Activated naive CD8-positive, alpha-beta T cell treated with anti-CD3 and anti-CD28 coated beads, Interleukin-2, amount 10 ng/mL, durations not matched to agents 7 days and 5 days (primary cell): Measurements from ENCODE around the gene ATOH1. TPM values are rescaled to one million over a fixed set of nuclear protein-coding genes. Genes with fewer than 3 reads are reported as not detected.
A peak's percentile ranks its signal among the peaks of the same experiment; 100 is the strongest.

Experiments
- ATAC-seq: fragments of 150-1000 bp; cut with Tn5 transposase; one replicate; pipeline ENCODE4 v1.10.0; 2021; ENCODE audit warnings: low read depth, moderate library complexity
- POLR2A ChIA-PET: fragments of 350-600 bp; sonication (Branson Sonifier 250); formaldehyde crosslinking; loops from one replicate; lab custom pipeline; 2021; ENCODE audit warnings: antibody characterized with exemption; lab: Charles Lee
- DNase-seq: peaks from one replicate; pipeline ENCODE4 v3.0.0; 2021
- H3K27ac Mint-ChIP-seq: one replicate; pipeline ENCODE4 v1.8.0; 2022; ENCODE audit warnings: mild to moderate bottlenecking, mixed read lengths
- H3K27me3 Mint-ChIP-seq: one replicate; pipeline ENCODE4 v1.8.0; 2022; ENCODE audit warnings: mild to moderate bottlenecking, moderate library complexity, mixed read lengths
- H3K36me3 Mint-ChIP-seq: one replicate; pipeline ENCODE4 v1.8.0; 2021; ENCODE audit warnings: mild to moderate bottlenecking, mixed read lengths
- H3K4me1 Mint-ChIP-seq: one replicate; pipeline ENCODE4 v1.8.0; 2021; ENCODE audit warnings: mixed read lengths
- H3K4me3 Mint-ChIP-seq: one replicate; pipeline ENCODE4 v1.8.0; 2022; ENCODE audit warnings: mild to moderate bottlenecking, moderate library complexity, mixed read lengths
- H3K9me3 Mint-ChIP-seq: one replicate; pipeline ENCODE4 v1.8.0; 2021; ENCODE audit warnings: mixed read lengths
- total RNA-seq, 2 experiments: library from RNA; stranded (reverse); gene quantifications; one replicate each; pipeline ENCODE4 v1.2.3, GENCODE V29; 2021

Gene ATOH1, protein sequence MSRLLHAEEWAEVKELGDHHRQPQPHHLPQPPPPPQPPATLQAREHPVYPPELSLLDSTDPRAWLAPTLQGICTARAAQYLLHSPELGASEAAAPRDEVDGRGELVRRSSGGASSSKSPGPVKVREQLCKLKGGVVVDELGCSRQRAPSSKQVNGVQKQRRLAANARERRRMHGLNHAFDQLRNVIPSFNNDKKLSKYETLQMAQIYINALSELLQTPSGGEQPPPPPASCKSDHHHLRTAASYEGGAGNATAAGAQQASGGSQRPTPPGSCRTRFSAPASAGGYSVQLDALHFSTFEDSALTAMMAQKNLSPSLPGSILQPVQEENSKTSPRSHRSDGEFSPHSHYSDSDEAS
- not detected for total RNA-seq

DNA sequence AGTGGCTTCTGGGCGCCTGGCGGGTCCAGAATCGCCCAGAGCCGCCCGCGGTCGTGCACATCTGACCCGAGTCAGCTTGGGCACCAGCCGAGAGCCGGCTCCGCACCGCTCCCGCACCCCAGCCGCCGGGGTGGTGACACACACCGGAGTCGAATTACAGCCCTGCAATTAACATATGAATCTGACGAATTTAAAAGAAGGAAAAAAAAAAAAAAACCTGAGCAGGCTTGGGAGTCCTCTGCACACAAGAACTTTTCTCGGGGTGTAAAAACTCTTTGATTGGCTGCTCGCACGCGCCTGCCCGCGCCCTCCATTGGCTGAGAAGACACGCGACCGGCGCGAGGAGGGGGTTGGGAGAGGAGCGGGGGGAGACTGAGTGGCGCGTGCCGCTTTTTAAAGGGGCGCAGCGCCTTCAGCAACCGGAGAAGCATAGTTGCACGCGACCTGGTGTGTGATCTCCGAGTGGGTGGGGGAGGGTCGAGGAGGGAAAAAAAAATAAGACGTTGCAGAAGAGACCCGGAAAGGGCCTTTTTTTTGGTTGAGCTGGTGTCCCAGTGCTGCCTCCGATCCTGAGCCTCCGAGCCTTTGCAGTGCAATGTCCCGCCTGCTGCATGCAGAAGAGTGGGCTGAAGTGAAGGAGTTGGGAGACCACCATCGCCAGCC, at the start of gene ATOH1:
Gene ATOH1 (plus strand): TSS at position 422 of the 663 bp plus-strand sequence. CDS start 174 bp downstream, at position 596.
- ATAC-seq: no peak
- no peak for DNase-seq
- H3K27me3 Mint-ChIP-seq: peaks cover 67% of the 10 kb centered on the region
- H3K4me1 Mint-ChIP-seq: peaks cover 1% of the 10 kb centered on the region
- no peak within 1 kb of the TSS for H3K27ac Mint-ChIP-seq
- peak within 1 kb of the TSS; percentile 30 for H3K4me3 Mint-ChIP-seq
- H3K36me3 Mint-ChIP-seq: no peaks in the 10 kb centered on the region
- POLR2A ChIA-PET: no interaction called here
- H3K9me3 Mint-ChIP-seq: peaks cover 4% of the 10 kb centered on the region

DNA sequence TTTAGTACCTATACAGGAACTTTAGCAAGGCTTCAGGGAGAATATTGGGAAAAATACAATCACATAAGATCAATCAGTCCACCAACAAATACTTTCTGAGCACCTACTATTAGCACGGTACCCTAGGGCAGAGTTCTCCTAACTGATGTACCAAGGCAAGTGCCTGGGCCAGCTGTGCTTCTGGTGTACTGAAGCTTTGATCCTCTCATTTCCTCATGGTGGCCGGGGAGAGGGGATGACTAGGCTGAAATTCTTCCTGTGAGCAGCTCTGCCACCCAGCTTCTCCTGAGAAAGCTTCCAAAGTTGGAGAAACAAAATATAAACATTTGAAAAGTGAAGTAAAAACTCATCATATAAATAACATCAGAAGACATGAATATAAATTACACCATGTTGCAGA, 49.3 kb upstream of the ATOH1 start:
- no peak for ATAC-seq
- DNase-seq: no peak
- Mint-ChIP-seq H3K4me1 (no peaks in the 10 kb centered on the region), H3K4me3 (no peak overlapping the region), H3K27me3 (no peaks in the 10 kb centered on the region), H3K36me3 (no peaks in the 10 kb centered on the region), H3K9me3 (no peaks in the 10 kb centered on the region), H3K27ac (no peak overlapping the region)
- POLR2A ChIA-PET: no interaction called here

DNA sequence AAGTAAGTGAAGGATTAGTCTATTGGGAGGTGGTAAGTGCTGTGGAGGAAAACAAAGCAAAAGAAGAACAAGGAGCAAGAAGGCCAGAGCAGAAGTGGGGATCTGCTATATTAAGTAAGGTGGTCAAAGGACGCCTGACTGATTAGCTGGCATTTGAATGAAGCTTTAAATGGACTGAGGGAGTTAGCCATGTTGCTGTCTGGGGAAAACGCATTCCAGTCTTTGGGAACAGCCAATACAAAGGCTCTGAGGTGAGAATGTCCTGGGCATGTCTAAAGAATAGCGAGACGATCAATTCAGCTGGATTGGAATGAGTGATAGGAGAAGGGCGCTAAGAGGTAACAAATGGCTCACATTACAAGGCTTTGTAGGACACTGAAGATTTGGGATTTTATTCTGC, 48.5 kb upstream of the ATOH1 start:
- Mint-ChIP-seq H3K27me3 (no peaks in the 10 kb centered on the region), H3K36me3 (no peaks in the 10 kb centered on the region), H3K4me1 (no peaks in the 10 kb centered on the region), H3K9me3 (no peaks in the 10 kb centered on the region), H3K27ac (no peak overlapping the region), H3K4me3 (no peak overlapping the region)
- POLR2A ChIA-PET: no interaction called here
- DNase-seq (no peak), ATAC-seq (no peak)

DNA sequence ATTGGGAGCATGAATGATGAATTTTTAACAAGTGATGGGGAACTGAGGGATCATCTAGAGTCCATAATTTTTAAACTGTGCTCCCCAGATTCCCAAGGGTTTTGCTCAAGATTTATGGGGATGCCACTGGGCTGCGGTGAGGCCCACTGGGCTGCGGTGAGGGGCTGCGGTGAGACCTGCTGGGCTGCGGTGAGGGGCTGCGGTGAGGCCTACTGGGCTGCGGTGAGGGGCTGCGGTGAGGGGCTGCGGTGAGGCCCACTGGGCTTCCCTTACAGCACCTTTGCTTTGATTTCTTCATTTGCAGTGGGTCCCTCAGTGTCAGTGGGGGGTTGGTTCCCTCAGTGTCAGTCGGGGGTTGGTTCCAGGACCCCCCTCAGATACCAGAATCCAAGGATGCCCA, 47.4 kb upstream of the ATOH1 start:
- no peak for ATAC-seq

DNA sequence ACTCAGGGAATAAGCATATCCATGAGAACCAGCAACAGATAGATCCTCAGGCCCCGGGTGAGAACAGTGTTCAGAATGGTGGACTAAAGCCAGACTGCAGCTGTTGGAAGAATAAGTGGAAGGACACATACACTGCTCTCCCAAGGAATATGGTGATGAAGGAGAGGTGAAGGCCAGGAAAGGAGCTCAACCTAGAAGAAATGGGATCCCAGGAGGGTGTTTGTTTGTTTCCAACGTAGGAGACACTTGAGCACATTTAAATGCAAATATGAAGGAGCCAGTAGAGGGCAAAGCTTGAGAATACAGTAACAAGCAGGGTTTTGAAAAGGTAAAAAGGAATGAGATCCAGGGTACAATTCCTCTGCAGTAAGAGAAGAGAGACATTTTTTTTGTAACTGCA, 42.4 kb upstream of the ATOH1 start:
- POLR2A ChIA-PET: no interaction called here
- H3K9me3 Mint-ChIP-seq: no peaks in the 10 kb centered on the region
- no peaks in the 10 kb centered on the region for H3K4me1 Mint-ChIP-seq
- DNase-seq (no peak), ATAC-seq (no peak)
- no peak overlapping the region for H3K27ac Mint-ChIP-seq
- H3K4me3 Mint-ChIP-seq: no peak overlapping the region
- no peaks in the 10 kb centered on the region for H3K36me3 Mint-ChIP-seq
- H3K27me3 Mint-ChIP-seq: no peaks in the 10 kb centered on the region

More for the DNA sequence above, 47.4 kb upstream of the ATOH1 start:
- Mint-ChIP-seq H3K36me3 (no peaks in the 10 kb centered on the region), H3K27ac (no peak overlapping the region), H3K4me3 (no peak overlapping the region), H3K27me3 (no peaks in the 10 kb centered on the region), H3K4me1 (no peaks in the 10 kb centered on the region), H3K9me3 (no peaks in the 10 kb centered on the region)
- no peak for DNase-seq
- POLR2A ChIA-PET: no interaction called here

DNA sequence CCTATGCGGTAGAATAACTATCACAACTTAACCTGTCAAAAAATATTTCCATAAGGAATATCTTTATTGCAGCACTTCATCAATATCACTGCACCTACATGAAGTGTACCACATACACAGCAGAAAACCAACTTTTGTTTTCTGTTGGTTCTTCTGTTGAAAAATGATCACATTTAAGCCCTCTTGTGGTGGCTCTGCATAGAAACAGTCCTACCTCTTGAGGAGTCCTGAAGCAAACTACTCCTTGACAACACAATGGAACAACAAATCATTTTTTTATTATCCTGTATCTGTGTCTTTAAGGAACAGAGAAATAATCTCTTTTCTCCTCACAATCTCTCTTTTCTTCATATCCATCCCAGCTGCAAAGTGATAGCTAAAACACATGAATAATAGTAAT, 39.8 kb upstream of the ATOH1 start:
- Mint-ChIP-seq H3K4me1 (no peaks in the 10 kb centered on the region), H3K9me3 (no peaks in the 10 kb centered on the region), H3K36me3 (no peaks in the 10 kb centered on the region), H3K4me3 (no peak overlapping the region), H3K27me3 (peaks cover 2% of the 10 kb centered on the region), H3K27ac (no peak overlapping the region)
- DNase-seq (no peak), ATAC-seq (no peak)
- POLR2A ChIA-PET: no interaction called here

DNA sequence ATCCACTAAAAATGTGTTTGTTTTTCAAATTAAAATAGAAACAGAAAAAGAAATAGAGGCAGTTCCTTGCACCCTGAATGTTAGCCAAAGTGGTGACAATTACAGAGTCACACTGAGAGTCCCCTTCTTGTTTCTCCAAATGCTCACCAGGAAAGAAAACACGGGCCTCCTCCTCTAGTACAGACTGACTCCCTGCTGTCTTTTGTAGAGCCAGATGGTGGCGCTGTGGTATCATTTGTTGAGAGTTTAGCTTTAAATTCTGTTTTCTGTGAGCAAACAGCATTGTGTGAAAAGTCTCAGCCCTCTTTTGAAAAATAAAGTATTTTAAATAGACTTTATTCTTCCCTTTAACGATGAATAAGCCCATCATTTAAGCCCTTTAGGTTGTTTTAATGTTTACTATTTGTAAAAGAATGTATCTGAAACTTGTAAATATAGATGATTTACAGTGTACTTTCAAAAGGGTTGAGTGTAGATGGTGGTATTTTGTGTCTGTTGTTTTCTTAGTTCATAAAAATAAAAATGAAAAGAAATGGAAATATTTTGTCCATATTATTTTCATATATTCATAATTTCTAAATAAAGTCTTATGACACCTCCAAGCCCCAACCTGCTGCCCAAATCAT, 36.9 kb upstream of the ATOH1 start:
- Mint-ChIP-seq H3K9me3 (no peaks in the 10 kb centered on the region), H3K4me1 (no peaks in the 10 kb centered on the region), H3K36me3 (no peaks in the 10 kb centered on the region), H3K27ac (no peak overlapping the region), H3K27me3 (peaks cover 5% of the 10 kb centered on the region), H3K4me3 (no peak overlapping the region)
- ATAC-seq (peak; percentile 56), DNase-seq (peak; percentile 26)
- POLR2A ChIA-PET: no interaction called here

DNA sequence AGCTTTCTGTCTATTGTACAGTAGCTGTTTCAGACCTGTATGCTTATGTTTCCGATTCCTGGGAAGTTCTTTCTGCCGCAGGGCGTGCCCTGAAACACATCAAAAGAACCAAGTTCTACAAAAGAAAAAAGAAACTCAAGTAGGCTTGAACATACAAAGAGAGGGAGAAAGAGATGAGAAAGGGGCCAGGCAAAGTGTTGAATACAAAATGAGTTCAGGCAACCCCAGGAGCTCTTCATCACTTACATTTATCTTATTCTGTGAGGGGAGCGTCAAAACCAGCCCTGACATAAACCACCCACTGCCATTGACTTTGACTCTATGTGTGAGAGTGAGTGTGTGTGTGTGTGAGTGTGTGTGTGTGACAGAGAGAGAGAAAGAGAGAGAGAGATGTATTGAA, 26.5 kb upstream of the ATOH1 start:
- POLR2A ChIA-PET: no interaction called here
- DNase-seq (no peak), ATAC-seq (no peak)
- Mint-ChIP-seq H3K9me3 (no peaks in the 10 kb centered on the region), H3K36me3 (no peaks in the 10 kb centered on the region), H3K27me3 (peaks cover 3% of the 10 kb centered on the region), H3K4me3 (no peak overlapping the region), H3K4me1 (no peaks in the 10 kb centered on the region), H3K27ac (no peak overlapping the region)

DNA sequence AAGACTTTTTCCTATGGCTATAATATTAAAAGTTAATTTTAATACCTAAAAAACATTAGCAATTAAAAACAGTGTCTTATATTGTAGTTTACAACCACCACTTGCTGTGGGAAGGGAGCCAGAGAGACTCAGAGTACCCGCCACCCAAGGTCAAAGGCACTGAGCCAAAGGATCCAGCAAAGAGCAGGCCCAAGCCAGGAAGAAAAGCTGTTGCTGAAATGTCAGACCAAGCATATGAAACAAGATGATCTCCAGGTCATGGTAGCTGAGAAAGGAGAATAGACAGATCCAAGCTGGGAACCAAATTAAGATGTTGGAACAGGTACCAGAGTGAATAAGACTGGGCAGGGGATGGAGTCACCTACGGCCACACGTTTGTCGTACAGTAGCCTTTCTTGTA, 18.8 kb upstream of the ATOH1 start:
- no peaks in the 10 kb centered on the region for H3K9me3 Mint-ChIP-seq
- POLR2A ChIA-PET: no interaction called here
- no peak overlapping the region for H3K27ac Mint-ChIP-seq
- ATAC-seq (no peak), DNase-seq (no peak)
- H3K36me3 Mint-ChIP-seq: no peaks in the 10 kb centered on the region
- H3K27me3 Mint-ChIP-seq: no peaks in the 10 kb centered on the region
- no peak overlapping the region for H3K4me3 Mint-ChIP-seq
- no peaks in the 10 kb centered on the region for H3K4me1 Mint-ChIP-seq

DNA sequence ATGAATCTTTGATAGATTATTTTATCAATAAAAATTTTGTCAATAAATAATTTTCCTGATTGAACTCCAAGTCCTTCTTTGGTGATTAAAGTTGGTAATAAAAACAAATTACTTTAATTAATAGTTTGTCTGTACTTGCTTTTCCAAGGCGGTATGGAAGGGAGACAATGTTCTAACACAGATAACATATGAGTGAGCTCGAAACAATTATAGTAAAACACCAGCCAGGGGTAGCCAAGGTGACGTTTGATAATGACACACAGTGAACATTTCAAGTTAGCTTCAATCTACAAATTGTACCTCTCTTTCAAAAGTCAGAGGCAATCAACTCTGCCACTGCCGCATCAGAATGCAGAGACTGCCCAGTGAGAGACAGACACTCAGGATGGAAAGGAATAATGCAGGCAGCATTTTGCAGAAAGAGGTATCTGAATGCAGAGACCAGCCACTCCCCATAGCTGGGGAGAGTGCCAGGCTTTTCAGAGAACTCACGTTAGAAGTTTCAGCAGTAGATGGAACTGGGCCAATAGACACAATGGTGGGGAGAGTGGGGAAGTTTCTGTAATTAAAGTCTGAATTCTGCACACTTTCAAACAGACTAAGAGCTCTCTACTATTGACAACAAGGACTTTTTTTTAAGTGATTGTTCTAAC, 18.1 kb upstream of the ATOH1 start:
- Mint-ChIP-seq H3K36me3 (no peaks in the 10 kb centered on the region), H3K27me3 (no peaks in the 10 kb centered on the region), H3K9me3 (no peaks in the 10 kb centered on the region), H3K4me3 (no peak overlapping the region), H3K4me1 (no peaks in the 10 kb centered on the region), H3K27ac (no peak overlapping the region)
- POLR2A ChIA-PET: no interaction called here
- ATAC-seq (no peak), DNase-seq (no peak)

DNA sequence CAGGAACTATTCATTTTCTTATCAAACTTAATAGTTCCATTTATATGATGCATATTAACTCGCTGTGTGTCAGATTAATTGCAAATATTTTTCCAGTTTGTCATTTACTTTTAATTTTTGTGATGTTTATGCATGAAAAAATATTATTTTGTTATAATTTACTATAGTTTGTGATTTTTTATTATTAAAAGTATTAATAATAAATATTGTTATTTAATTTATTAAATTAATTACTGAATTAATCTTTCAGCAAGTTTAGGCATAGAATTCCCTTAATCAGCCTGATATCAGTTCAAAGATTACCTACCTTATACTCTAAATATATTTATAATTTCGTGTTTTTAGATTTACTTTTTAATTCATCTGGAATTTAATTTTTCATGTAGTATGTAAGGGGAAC, 15.5 kb upstream of the ATOH1 start:
- POLR2A ChIA-PET: no interaction called here
- Mint-ChIP-seq H3K4me1 (no peaks in the 10 kb centered on the region), H3K4me3 (no peak overlapping the region)

DNA sequence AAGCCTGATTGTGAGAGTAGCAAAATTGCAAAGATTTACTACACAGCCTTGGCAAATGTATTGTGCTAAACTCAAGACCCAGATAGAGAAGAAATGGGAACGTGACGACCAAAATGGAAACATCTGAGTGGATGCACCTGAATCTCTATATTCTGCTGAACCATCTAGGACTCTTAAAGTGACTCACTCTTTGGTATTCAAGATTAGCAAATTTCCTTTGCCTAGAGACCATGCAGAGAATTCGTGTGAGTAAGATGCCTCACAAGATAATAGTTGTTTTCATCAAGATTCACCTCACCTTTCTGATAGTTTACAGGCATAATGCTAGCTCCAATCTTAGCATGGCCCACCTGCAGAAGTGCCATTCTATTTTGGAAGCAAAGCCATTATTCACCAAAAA, 14.4 kb upstream of the ATOH1 start:
- H3K4me3 Mint-ChIP-seq: no peak overlapping the region
- H3K27me3 Mint-ChIP-seq: no peaks in the 10 kb centered on the region
- H3K9me3 Mint-ChIP-seq: no peaks in the 10 kb centered on the region
- H3K27ac Mint-ChIP-seq: no peak overlapping the region
- DNase-seq (no peak), ATAC-seq (no peak)
- no peaks in the 10 kb centered on the region for H3K4me1 Mint-ChIP-seq
- no peaks in the 10 kb centered on the region for H3K36me3 Mint-ChIP-seq
- POLR2A ChIA-PET: no interaction called here

More for the DNA sequence above, 15.5 kb upstream of the ATOH1 start:
- no peak for DNase-seq
- no peaks in the 10 kb centered on the region for H3K27me3 Mint-ChIP-seq
- no peaks in the 10 kb centered on the region for H3K9me3 Mint-ChIP-seq
- no peak overlapping the region for H3K27ac Mint-ChIP-seq
- no peaks in the 10 kb centered on the region for H3K36me3 Mint-ChIP-seq
- ATAC-seq: no peak

DNA sequence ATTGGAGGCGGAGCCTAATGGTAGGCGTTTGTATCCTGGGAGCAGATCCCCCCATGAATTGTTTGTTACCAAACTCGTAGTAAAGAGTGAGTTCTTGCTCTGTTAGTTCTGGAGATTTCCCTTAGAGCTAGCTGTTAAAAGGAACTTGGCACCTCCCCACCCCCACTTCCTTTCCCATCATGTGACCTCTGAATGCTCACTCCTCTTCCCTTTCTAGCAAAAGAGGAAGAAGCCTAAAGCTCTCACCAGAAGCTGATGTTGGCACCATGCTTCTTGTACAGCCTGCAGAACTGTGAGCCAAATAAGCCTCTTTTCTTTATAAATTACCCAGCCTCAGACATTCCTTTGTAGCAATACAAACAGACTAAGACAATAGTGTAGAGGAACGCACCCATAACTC, 13.8 kb upstream of the ATOH1 start:
- H3K27me3 Mint-ChIP-seq: no peaks in the 10 kb centered on the region
- no peaks in the 10 kb centered on the region for H3K9me3 Mint-ChIP-seq
- no peak for ATAC-seq
- no peaks in the 10 kb centered on the region for H3K36me3 Mint-ChIP-seq
- POLR2A ChIA-PET: no interaction called here
- H3K4me1 Mint-ChIP-seq: no peaks in the 10 kb centered on the region
- no peak overlapping the region for H3K4me3 Mint-ChIP-seq
- H3K27ac Mint-ChIP-seq: no peak overlapping the region
- DNase-seq: no peak
